Choroid plexus epithelial cell (primary cell): ENCODE data around the gene FADS2.

Source experiments
- DNase-seq: peaks from one replicate; pipeline ENCODE4 v3.0.0-alpha.2; 2010; ENCODE audit warnings: low read depth
- H3K4me3 ChIP-seq: 2 replicates; pipeline ENCODE4 v1.5.1; 2011; ENCODE audit warnings: low read depth, mild to moderate bottlenecking, control low read depth, low read length, moderate library complexity
- TF ChIP-seq, protein P1 (sequence below): conservative IDR thresholded peaks from 2 replicates; pipeline ENCODE4 v1.5.1; 2011; ENCODE audit warnings: low read depth, mild to moderate bottlenecking, control low read depth, inconsistent platforms, low read length, moderate library complexity

The FADS2 gene

DNA sequence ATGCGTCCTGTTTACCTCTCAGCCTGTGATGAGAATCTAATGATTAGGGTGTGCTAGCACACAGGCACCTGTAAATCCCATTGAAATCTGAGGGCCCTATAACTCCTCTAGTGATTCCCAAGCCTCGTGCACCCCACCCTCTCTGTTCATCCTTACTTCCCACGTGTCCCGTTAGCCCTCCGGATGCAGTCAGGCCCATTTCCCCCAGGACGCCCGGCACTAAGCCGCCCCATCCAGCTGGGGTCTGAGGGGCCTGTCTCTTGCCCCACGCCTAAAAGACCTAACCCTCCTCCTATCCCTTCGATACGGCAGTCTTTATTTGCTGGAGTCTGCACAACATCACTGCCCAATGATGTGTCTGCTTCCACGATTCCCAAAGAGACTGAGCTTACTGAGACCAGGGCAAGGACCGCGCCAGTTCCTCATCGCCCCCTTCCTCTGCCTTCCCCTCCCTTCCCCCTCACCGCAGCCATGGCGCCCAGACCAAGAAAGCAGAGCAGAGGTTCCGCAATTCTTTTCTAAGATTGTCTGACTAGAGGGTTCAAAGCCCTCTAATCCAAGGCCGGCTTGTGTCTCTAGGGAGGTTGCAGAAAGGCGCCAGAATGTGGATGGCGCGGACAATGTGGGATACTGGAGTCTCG, 1.1 kb upstream of the FADS2 start:
- peak; percentile 38 for DNase-seq
- TF ChIP-seq, protein P1, sequence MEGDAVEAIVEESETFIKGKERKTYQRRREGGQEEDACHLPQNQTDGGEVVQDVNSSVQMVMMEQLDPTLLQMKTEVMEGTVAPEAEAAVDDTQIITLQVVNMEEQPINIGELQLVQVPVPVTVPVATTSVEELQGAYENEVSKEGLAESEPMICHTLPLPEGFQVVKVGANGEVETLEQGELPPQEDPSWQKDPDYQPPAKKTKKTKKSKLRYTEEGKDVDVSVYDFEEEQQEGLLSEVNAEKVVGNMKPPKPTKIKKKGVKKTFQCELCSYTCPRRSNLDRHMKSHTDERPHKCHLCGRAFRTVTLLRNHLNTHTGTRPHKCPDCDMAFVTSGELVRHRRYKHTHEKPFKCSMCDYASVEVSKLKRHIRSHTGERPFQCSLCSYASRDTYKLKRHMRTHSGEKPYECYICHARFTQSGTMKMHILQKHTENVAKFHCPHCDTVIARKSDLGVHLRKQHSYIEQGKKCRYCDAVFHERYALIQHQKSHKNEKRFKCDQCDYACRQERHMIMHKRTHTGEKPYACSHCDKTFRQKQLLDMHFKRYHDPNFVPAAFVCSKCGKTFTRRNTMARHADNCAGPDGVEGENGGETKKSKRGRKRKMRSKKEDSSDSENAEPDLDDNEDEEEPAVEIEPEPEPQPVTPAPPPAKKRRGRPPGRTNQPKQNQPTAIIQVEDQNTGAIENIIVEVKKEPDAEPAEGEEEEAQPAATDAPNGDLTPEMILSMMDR: no peak
- peak overlapping the region; percentile 67 for H3K4me3 ChIP-seq

- TF ChIP-seq, protein P1: no peak
- no peak for DNase-seq
- peak overlapping the region; percentile 67 for H3K4me3 ChIP-seq
Measured at GRCh38 chr11:61828379-61828628, 204 bp downstream of the FADS2 start.

GRCh38 chr11:61828629-61829407, 718 bp downstream of the FADS2 start:
- peak overlapping the region; percentile 67 for H3K4me3 ChIP-seq
- peak; percentile 58 for DNase-seq
- TF ChIP-seq, protein P1: peak; percentile 55

DNA sequence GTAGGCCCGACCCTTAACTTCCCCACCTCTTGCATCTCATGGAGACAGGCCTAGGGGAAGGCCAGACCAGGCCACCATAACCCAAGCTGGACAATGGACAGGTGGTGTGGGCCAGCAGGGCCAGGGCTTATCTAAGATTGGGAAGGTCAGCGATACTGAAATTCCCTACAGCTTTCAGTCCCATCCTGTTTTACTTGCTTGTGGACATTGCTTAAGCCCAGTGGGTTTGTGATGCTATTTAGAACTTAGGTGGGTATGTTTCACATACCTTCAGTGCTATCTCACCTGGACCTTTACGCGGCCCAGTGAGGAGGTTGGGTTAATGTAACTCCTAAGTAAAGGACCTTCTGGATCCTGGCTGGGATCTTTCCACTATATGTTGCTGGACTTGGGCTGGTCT, 1.7 kb downstream of the FADS2 start:
- H3K4me3 ChIP-seq: peak overlapping the region; percentile 67
- no peak for DNase-seq
- TF ChIP-seq, protein P1: no peak

DNA sequence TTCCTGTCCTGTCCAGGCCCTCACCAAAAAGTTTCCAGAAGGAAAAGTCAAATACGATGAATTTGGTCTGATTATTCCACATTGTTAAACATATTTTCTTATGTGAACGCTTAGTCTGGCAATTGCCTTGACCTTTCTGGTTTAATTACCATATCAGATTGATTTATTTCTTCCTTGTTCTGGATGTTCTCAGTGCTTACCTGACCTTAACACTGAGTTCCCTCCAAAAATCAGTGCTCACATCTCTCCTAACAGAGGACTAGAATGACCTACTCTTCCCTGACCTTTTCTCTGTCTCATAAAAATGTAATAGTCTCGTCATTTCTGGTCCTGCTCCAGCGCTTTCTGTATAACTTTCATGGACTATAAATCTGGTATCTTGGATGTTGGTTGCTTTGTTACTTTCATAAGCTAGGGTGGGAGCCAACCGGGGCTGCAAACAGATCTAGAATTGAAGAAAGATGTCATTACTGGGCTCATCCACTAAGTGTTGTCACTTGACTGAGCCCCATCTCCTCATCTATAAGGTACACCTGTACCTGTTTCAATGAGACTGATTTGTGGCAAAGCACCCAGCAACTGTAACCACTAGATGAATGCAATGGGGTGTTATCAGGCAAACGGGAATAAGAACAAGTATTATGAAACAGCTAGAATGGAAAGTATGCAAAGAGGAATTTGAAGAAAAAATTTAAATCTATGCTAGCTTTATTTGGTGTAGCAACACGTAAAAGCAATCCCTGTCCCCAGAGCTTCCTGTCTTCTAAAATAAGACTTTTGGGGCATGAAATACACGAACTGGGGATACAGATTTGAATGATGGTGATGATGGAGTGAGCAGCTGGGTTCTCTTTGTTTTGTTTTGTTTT, 2.4 kb downstream of the FADS2 start:
- DNase-seq: peak; percentile 67
- H3K4me3 ChIP-seq: peak overlapping the region; percentile 67
- TF ChIP-seq, protein P1: no peak

DNA sequence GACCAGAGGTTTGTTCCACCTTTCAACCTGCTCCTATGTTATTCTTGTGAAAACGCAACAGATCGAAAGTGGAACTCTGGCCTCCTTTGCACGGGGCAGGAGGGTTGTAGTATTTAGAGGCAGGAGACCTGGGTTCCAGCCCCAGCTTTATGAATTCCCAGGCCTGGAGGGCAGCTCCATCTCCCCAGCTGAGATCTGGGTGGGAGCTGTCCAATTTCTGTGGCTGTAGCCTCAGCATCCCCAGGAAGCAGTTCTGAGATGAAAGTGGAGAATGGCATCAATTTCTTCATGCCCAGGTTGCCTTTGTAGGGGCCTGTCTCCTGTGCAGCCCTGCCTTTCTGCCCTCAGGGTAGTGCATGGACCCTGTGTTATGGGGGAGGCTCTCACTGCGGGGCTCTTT, 4.1 kb downstream of the FADS2 start:
- DNase-seq: no peak
- TF ChIP-seq, protein P1: no peak
- no peak overlapping the region for H3K4me3 ChIP-seq
